Fibroblast of the conjunctiva (primary cell): ENCODE results near the gene KLK10.

Experiments
- DNase-seq: peaks from one replicate; pipeline ENCODE4 v3.0.0-alpha.2; 2010; ENCODE audit warnings: low read depth

The KLK10 gene

GRCh38 chr19:51025809-51026553, 6.5 kb upstream of the KLK10 start:
- no peak for DNase-seq

GRCh38 chr19:51025401-51025800, 5.9 kb upstream of the KLK10 start:
- no peak for DNase-seq

GRCh38 chr19:51024924-51025323, 5.4 kb upstream of the KLK10 start:
- DNase-seq, result no peak

- no peak for DNase-seq
These were observed 4.4 kb upstream of the KLK10 start for GRCh38 chr19:51023946-51024345.

- no peak for DNase-seq
These were observed 3.0 kb upstream of the KLK10 start for GRCh38 chr19:51022526-51022925.

GRCh38 chr19:51020988-51021651, 1.6 kb upstream of the KLK10 start:
- no peak for DNase-seq

GRCh38 chr19:51018745-51019543, 565 bp downstream of the KLK10 start:
- DNase-seq, result no peak

GRCh38 chr19:51016798-51017683, 2.5 kb downstream of the KLK10 start:
- DNase-seq, result no peak

- DNase-seq, result no peak
These were observed 3.7 kb downstream of the KLK10 start for GRCh38 chr19:51015691-51016267.

- DNase-seq, result no peak
These were observed 5.3 kb downstream of the KLK10 start for GRCh38 chr19:51014242-51014641.

GRCh38 chr19:51012661-51013190, 6.8 kb downstream of the KLK10 start:
- no peak for DNase-seq

- DNase-seq, result no peak
These were observed 9.3 kb downstream of the KLK10 start for GRCh38 chr19:51010066-51010795.

GRCh38 chr19:51009061-51009891, 10.2 kb downstream of the KLK10 start:
- no peak for DNase-seq

- no peak for DNase-seq
These were observed 12.0 kb downstream of the KLK10 start for GRCh38 chr19:51007488-51007887.

GRCh38 chr19:51006406-51006805, 13.1 kb downstream of the KLK10 start:
- no peak for DNase-seq

GRCh38 chr19:51005248-51005647, 14.3 kb downstream of the KLK10 start:
- no peak for DNase-seq

- DNase-seq, result no peak
These were observed 16.2 kb downstream of the KLK10 start for GRCh38 chr19:51003316-51003715.

- no peak for DNase-seq
These were observed 16.8 kb downstream of the KLK10 start for GRCh38 chr19:51002542-51003311.

- no peak for DNase-seq
These were observed 17.4 kb downstream of the KLK10 start for GRCh38 chr19:51002089-51002532.
